OCI-LY1 (cell line): Measurements from ENCODE around the gene COL9A2.

Experiments
- H2AFZ ChIP-seq: fragments of 200-600 bp; sonication (generic), shearing (Covaris generic); 2 replicates; pipeline ENCODE4 v1.6.0; 2014; ENCODE audit warnings: antibody characterized with exemption, mild to moderate bottlenecking, low read length
- H3F3A ChIP-seq: fragments of 200-600 bp; sonication (generic), shearing (Covaris generic); 2 replicates; pipeline ENCODE4 v1.6.0; 2014; ENCODE audit warnings: mild to moderate bottlenecking, antibody characterized with exemption, low read length, moderate library complexity; ENCODE audit not compliant: insufficient read depth
- H3K27ac ChIP-seq: fragments of 200-600 bp; sonication (generic); 2 replicates; pipeline ENCODE4 v1.5.1; 2014; ENCODE audit warnings: low read length, mixed run types, mild to moderate bottlenecking, low read depth; ENCODE audit not compliant: poor library complexity, severe bottlenecking
- H3K27me3 ChIP-seq: fragments of 200-600 bp; sonication (generic); 2 replicates; pipeline ENCODE4 v1.6.0; 2014; ENCODE audit warnings: antibody characterized with exemption, mild to moderate bottlenecking, low read length, moderate library complexity; ENCODE audit not compliant: insufficient read depth
- H3K36me3 ChIP-seq: fragments of 200-600 bp; sonication (generic); 2 replicates; pipeline ENCODE4 v1.6.1; 2014; ENCODE audit warnings: mild to moderate bottlenecking, antibody characterized with exemption, low read length, moderate library complexity, mixed read lengths; ENCODE audit not compliant: insufficient read depth
- H3K4me1 ChIP-seq: fragments of 200-600 bp; sonication (generic); 2 replicates; pipeline ENCODE4 v1.5.1; 2014; ENCODE audit warnings: mild to moderate bottlenecking, low read length, moderate library complexity; ENCODE audit not compliant: insufficient read depth, severe bottlenecking
- H3K4me2 ChIP-seq: fragments of 200-600 bp; sonication (generic), shearing (Covaris generic); 2 replicates; pipeline ENCODE4 v1.6.1; 2014; ENCODE audit warnings: low read length
- H3K4me3 ChIP-seq: fragments of 200-600 bp; sonication (generic); 2 replicates; pipeline ENCODE4 v1.5.1; 2014; ENCODE audit warnings: low read length, low read depth, mild to moderate bottlenecking, mixed read lengths; ENCODE audit not compliant: poor library complexity, severe bottlenecking
- H3K79me2 ChIP-seq: fragments of 200-600 bp; shearing (Covaris generic); 2 replicates; pipeline ENCODE4 v1.6.1; 2016; ENCODE audit warnings: mixed run types, low read length, mixed read lengths; ENCODE audit not compliant: insufficient read depth
- H3K9ac ChIP-seq: fragments of 200-600 bp; sonication (generic), shearing (Covaris generic); 2 replicates; pipeline ENCODE4 v1.6.1; 2014; ENCODE audit warnings: mild to moderate bottlenecking, low read length, mixed read lengths
- H3K9me2 ChIP-seq: fragments of 200-600 bp; sonication (generic), shearing (Covaris generic); 2 replicates; pipeline ENCODE4 v1.6.1; 2014; ENCODE audit warnings: low read depth, mild to moderate bottlenecking, low read length, mixed read lengths
- H3K9me3 ChIP-seq: fragments of 200-600 bp; shearing (Covaris generic); 2 replicates; pipeline ENCODE4 v1.6.1; 2014; ENCODE audit warnings: low read length, mixed read lengths
- H4K20me1 ChIP-seq: fragments of 200-600 bp; sonication (generic), shearing (Covaris generic); 2 replicates; pipeline ENCODE4 v1.6.0; 2016; ENCODE audit warnings: mild to moderate bottlenecking, low read length; ENCODE audit not compliant: insufficient read depth
- EZH2 ChIP-seq: fragments of 200-600 bp; sonication (generic), shearing (Covaris generic); IDR thresholded peaks from 2 replicates; pipeline ENCODE4 v1.8.0; 2017; ENCODE audit warnings: borderline replicate concordance, mixed run types, mild to moderate bottlenecking, antibody characterized with exemption, low read length, moderate library complexity, mixed read lengths
- TF ChIP-seq, protein P1 (sequence below): fragments of 200-600 bp; sonication (generic), shearing (Covaris generic); IDR thresholded peaks from 2 replicates; pipeline ENCODE4 v1.5.1; 2017; ENCODE audit warnings: mild to moderate bottlenecking, antibody characterized with exemption, low read length, moderate library complexity, mixed read lengths

Gene COL9A2

DNA sequence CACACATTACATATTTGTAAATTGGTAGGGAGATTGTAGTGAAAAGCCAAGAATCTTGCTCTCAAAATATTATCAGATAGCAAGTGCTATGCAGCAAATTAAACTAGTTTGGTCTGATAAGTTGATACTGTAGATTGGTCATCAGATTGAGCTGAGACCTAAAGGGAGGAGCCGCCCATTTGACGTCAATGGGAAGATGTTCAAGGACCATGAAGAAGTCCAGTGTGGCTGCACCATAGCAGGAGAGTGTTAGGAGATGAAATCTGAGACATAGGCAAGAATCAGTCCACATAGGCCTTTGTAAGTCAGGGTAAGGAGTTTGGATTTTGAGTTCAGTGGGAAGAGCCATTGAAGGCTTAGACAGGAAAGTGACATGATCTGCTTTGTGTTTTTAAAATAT lies 42.8 kb downstream of the COL9A2 start:
- H3K9ac ChIP-seq = no peak overlapping the region
- no peaks in the 10 kb centered on the region for H3K27me3 ChIP-seq
- H3K79me2 ChIP-seq = no peaks in the 10 kb centered on the region
- no peak overlapping the region for H2AFZ ChIP-seq
- TF ChIP-seq, protein P1, sequence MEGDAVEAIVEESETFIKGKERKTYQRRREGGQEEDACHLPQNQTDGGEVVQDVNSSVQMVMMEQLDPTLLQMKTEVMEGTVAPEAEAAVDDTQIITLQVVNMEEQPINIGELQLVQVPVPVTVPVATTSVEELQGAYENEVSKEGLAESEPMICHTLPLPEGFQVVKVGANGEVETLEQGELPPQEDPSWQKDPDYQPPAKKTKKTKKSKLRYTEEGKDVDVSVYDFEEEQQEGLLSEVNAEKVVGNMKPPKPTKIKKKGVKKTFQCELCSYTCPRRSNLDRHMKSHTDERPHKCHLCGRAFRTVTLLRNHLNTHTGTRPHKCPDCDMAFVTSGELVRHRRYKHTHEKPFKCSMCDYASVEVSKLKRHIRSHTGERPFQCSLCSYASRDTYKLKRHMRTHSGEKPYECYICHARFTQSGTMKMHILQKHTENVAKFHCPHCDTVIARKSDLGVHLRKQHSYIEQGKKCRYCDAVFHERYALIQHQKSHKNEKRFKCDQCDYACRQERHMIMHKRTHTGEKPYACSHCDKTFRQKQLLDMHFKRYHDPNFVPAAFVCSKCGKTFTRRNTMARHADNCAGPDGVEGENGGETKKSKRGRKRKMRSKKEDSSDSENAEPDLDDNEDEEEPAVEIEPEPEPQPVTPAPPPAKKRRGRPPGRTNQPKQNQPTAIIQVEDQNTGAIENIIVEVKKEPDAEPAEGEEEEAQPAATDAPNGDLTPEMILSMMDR = no peak
- TF ChIP-seq EZH2 = no peak
- H3K9me2 ChIP-seq = no peaks in the 10 kb centered on the region
- H3K27ac ChIP-seq = no peak overlapping the region
- H3K4me2 ChIP-seq = no peak overlapping the region
- H3K9me3 ChIP-seq = no peaks in the 10 kb centered on the region
- no peaks in the 10 kb centered on the region for H3K4me1 ChIP-seq
- H3F3A ChIP-seq = no peaks in the 10 kb centered on the region
- H4K20me1 ChIP-seq = no peaks in the 10 kb centered on the region
- no peak overlapping the region for H3K4me3 ChIP-seq
- peaks cover 69% of the 10 kb centered on the region for H3K36me3 ChIP-seq

- Histone ChIP-seq H3K27ac (no peak overlapping the region), H3K36me3 (peaks cover 72% of the 10 kb centered on the region), H3K9ac (no peak overlapping the region), H3K79me2 (no peaks in the 10 kb centered on the region), H2AFZ (no peak overlapping the region), H3K9me3 (no peaks in the 10 kb centered on the region), H3F3A (no peaks in the 10 kb centered on the region), H3K4me2 (no peak overlapping the region), H3K4me1 (no peaks in the 10 kb centered on the region), H3K9me2 (no peaks in the 10 kb centered on the region), H3K27me3 (no peaks in the 10 kb centered on the region), H4K20me1 (no peaks in the 10 kb centered on the region), H3K4me3 (no peak overlapping the region)
- TF ChIP-seq, protein P1 = no peak
- TF ChIP-seq EZH2 = no peak
Measured at GRCh38 chr1:40273547-40274166, 43.4 kb downstream of the COL9A2 start.

GRCh38 chr1:40272653-40273213 lies 44.4 kb downstream of the COL9A2 start:
- Histone ChIP-seq H3K9me2 (no peaks in the 10 kb centered on the region), H2AFZ (no peak overlapping the region), H3K9ac (no peak overlapping the region), H3K27ac (no peak overlapping the region), H3K4me2 (no peak overlapping the region), H3K36me3 (peaks cover 81% of the 10 kb centered on the region), H3F3A (no peaks in the 10 kb centered on the region), H4K20me1 (no peaks in the 10 kb centered on the region), H3K4me1 (no peaks in the 10 kb centered on the region), H3K4me3 (no peak overlapping the region), H3K27me3 (no peaks in the 10 kb centered on the region), H3K9me3 (no peaks in the 10 kb centered on the region), H3K79me2 (no peaks in the 10 kb centered on the region)
- no peak for TF ChIP-seq EZH2
- TF ChIP-seq, protein P1 = no peak
